Measurements from ENCODE around the gene PCSK1.
"Not testable (repeated sequence)": the region's sequence is repeated elsewhere in the genome, so short reads cannot be mapped to it uniquely, and the experiment has no call there.

PCSK1 gene

GRCh38 chr5:96426831-96427230 is 6.2 kb downstream of the PCSK1 start:
- DNase-seq (ENCODE audit: low spot score): no peak

- no peak for DNase-seq (ENCODE audit: low spot score)
Measured at GRCh38 chr5:96425443-96425842, 7.6 kb downstream of the PCSK1 start.

- DNase-seq (ENCODE audit: low spot score): no peak
Measured at GRCh38 chr5:96415897-96416296, 17.2 kb downstream of the PCSK1 start.

- no peak for DNase-seq (ENCODE audit: low spot score)
Measured at GRCh38 chr5:96412868-96413449, 20.1 kb downstream of the PCSK1 start.

DNA sequence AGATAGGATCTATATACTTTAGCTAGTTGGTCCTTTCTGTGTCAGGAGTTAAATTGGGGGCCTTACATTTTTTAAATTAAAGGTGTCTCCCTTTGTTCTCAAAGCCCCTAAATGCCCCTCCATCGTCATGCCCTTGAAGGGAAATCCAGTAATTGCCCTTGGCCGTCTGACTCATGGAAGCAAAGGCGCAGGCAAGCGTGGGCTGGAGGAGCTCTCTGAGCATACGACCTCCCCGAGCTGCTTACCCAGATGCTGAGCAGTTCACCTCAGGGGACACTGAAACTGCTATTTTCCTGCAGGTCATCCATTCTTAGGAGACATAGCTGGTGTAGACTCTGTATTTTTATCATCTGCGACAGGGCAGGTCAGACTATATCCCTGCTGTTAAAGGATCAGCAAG is 23.0 kb downstream of the PCSK1 start:
- no peak for DNase-seq (ENCODE audit: low spot score)

DNA sequence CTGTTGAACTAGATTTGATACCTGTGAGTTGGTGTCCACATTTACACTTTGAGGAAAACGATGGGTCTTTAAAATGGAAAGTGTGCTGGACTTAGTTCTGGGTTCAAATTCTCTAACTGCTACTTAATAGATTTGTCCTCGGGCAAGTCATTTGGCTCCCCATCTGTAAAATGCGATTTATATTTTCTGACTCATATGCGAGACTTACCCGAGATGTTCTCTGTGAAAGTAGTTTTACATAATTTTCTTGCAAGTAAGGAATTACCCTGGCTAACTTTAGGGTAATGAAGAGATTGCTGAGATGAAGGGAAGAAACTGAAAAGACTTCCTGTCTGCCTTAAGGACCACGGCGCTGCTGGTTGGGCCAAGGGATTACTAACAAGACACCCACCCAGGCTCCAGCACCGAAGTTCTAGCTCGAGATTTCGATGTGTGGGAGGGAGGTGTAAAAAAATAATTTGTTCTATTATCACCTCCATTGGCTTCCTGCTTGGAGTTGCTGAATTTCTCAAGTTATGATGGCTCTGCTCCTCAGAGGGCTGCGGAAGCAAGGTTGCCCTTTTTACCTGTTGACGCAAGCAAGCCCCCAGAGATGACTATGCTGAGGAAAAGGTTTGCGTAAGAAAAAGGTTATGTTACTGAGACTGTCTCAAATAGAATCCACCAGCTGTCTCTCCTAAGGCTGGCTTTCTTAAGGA is 24.1 kb downstream of the PCSK1 start:
- DNase-seq (ENCODE audit: low spot score): no peak

DNA sequence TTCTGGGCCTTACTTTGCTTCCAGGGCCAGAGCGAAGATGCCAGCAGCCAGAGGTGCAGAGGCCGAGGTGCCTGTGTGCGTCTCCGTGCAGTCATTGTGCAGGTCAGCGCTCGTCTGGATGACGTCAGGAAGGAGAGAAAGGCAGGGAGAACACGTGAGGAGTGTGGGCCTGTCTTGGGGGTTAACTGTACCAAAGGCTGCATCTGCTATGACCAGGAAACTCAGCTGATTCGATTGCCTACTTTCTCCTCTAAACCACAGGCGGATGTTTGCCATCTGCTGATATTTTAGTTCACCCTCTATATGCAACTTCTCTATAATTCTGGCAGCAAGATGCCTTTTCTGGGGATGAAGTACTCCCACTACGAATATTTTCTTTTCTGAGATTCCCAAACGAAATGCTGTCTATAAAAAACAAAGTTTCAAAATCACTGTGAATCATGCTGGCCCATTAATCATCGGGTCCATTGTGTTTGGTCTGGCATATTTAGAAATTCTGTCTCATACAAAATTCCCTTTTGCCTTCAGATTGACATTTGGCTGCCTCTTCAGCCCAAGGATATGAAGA is 24.8 kb downstream of the PCSK1 start:
- no peak for DNase-seq (ENCODE audit: low spot score)

- no peak for DNase-seq (ENCODE audit: low spot score)
Measured at GRCh38 chr5:96407436-96407835, 25.6 kb downstream of the PCSK1 start.

DNA sequence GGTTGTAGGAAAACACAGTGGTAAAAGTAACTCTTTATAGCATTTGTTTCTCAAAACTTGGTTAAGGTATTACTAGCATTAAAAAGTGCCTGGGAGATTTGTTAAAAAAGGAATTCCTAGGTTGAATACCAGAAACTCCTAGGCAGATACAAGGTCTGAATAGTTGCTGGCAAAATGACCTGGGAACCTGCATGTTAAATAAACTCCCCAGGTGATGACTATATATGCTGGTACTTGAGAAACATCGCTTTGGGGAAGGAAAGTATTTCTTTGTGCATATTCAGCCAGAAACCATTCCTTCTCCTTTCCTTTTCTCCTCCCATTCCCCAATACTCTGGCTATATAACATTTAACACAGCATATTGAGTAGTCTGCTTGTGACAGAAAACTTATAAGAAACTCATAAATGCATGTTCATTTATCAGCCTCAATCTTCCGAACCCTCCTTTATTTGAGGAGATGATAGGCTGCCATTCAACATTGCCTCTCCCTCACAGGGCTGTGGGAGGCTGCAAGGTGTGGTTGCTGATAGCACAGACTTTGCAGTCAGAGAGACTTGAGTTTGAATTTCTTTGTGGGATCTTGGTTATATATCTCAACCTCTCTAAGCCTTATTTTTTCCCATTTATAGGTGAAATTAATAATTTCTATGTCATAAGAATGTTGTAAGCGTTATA is 28.7 kb downstream of the PCSK1 start:
- DNase-seq (ENCODE audit: low spot score): no peak

- no peak for DNase-seq (ENCODE audit: low spot score)
Measured at GRCh38 chr5:96402500-96402899, 30.5 kb downstream of the PCSK1 start.

GRCh38 chr5:96396878-96397277 is 36.2 kb downstream of the PCSK1 start:
- no peak for DNase-seq (ENCODE audit: low spot score)

- DNase-seq (ENCODE audit: low spot score): not testable (repeated sequence)
Measured at GRCh38 chr5:96395295-96395694, 37.8 kb downstream of the PCSK1 start.

DNA sequence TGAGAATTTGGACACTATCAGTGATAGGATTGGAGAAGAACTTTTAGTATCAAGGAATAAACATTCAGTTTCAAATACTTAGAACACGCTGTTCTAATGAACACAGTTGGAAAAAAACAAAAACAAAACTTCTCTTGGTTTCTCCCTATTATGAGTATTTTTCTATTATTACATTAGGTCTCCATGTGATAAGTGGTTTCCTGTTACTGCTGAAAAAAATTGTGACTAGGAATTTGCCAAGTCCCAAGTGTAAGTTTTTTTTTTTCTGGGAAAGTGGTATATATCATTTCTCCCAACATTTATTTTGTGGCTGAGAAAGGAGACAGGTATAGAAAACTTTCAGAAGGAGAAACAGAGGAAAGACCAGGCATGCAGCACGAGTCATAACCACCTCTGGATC is 41.1 kb downstream of the PCSK1 start:
- DNase-seq (ENCODE audit: low spot score): no peak

DNA sequence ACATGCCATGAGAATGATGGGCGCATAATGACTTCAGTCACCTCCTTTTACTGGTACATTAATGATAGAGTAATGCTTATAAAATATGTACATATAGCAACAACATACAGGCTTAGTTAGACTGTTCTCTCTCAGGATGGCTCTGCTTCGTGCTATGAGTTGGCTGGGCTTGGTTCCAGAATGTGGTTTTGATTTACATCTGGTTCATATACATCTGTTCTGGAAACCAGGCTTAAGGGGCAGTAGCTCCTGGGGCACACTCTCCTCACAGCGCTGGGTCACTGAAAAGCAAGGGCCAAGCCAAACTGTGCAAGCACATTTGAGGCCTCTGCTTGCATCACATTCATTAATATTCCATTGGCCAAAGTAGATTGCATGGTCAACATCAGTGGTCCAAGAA is 44.9 kb downstream of the PCSK1 start:
- DNase-seq (ENCODE audit: low spot score): no peak

- no peak for DNase-seq (ENCODE audit: low spot score)
Measured at GRCh38 chr5:96387616-96388015, 45.4 kb downstream of the PCSK1 start.

- no peak for DNase-seq (ENCODE audit: low spot score)
Measured at GRCh38 chr5:96385538-96385937, 47.5 kb downstream of the PCSK1 start.

- DNase-seq (ENCODE audit: low spot score): peak; percentile 51
Measured at GRCh38 chr5:96384353-96384752, 48.7 kb downstream of the PCSK1 start.

- no peak for DNase-seq (ENCODE audit: low spot score)
Measured at GRCh38 chr5:96381526-96381925, 51.5 kb downstream of the PCSK1 start.

GRCh38 chr5:96379896-96380295 is 53.2 kb downstream of the PCSK1 start:
- DNase-seq (ENCODE audit: low spot score): no peak

- DNase-seq (ENCODE audit: low spot score): no peak
Measured at GRCh38 chr5:96377597-96377996, 55.5 kb downstream of the PCSK1 start.

DNA sequence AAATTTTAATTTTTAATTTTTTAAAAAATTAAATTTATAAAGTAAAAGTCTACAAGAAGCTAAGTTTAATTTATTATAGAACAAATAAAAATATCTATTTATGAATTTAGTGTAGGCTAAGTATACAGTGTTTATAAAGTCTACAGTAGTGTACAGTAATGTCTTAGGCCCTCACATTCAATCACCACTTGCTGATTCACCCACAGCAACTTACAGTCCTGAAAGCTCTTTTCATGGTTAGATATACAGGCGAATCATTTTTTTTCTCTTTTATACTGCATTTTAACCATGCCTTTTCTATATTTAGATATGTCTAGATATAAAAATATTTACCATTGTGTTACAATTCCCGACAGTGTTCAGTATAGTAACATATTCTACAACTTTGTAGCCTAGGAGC is 55.9 kb downstream of the PCSK1 start:
- DNase-seq (ENCODE audit: low spot score): no peak

GRCh38 chr5:96374653-96375052 is 58.4 kb downstream of the PCSK1 start:
- no peak for DNase-seq (ENCODE audit: low spot score)

DNA sequence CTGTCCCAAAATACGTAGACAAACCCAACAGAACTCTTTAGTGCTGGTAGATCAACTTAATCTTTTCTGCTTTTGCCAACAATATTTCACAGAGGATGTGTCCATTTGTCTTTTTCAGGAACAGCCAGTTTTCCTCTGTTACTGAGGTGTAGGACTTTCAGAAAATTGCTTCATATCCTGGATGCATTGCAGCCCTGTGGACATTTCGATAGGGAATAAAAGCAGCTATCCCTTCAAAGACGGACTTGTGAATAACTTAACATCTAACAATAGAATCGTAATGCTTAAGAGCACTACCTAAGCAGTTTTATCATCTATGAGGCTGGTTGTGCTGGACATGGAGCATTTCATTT is 59.7 kb downstream of the PCSK1 start:
- DNase-seq (ENCODE audit: low spot score): no peak

All from AG08396 (cell line).